K562 (cell line): Measurements from ENCODE around the gene SLAMF6. TPM values are rescaled to one million over a fixed set of nuclear protein-coding genes. Genes with fewer than 3 reads are reported as not detected.
A peak's percentile ranks its signal among the peaks of the same experiment; 100 is the strongest.

Source experiments
- BDP1 ChIP-seq: IDR thresholded peaks from 3 replicates; pipeline ENCODE4 v1.6.1; 2011; ENCODE audit not compliant: insufficient read length, insufficient read depth
- CAMTA2 ChIP-seq: fragments of 250-450 bp; sonication (Bioruptor Pico); conservative IDR thresholded peaks from 2 replicates; pipeline ENCODE4 v1.5.1; 2022
- CREB3L1 ChIP-seq: fragments of 450-650 bp; IDR thresholded peaks from 2 replicates; pipeline ENCODE4 v1.6.1; 2014; ENCODE audit warnings: low read depth, mild to moderate bottlenecking, moderate library complexity, borderline replicate concordance
- CTBP1 ChIP-seq: fragments of 450-650 bp; IDR thresholded peaks from 2 replicates; pipeline ENCODE4 v1.6.1; 2016; ENCODE audit warnings: borderline replicate concordance
- GABPB1 ChIP-seq: sonication (generic); formaldehyde crosslinking; IDR thresholded peaks from 2 replicates; pipeline ENCODE4 v1.8.0; 2022; ENCODE audit warnings: mild to moderate bottlenecking, missing genetic modification reagents
- KAT7 ChIP-seq: sonication (generic); formaldehyde crosslinking; IDR thresholded peaks from 2 replicates; pipeline ENCODE4 v1.8.0; 2022; ENCODE audit warnings: missing genetic modification reagents, mild to moderate bottlenecking, borderline replicate concordance
- KAT8 ChIP-seq: fragments of 450-650 bp; IDR thresholded peaks from 2 replicates; pipeline ENCODE4 v1.6.1; 2016; ENCODE audit warnings: low read depth, mild to moderate bottlenecking
- KDM4B ChIP-seq, 2 experiments: fragments of 450-650 bp in 1 of 2; sonication (generic) in 1 of 2; IDR thresholded peaks; 2 replicates each; pipeline ENCODE4 v1.6.1; 2016 to 2017; ENCODE audit warnings: borderline replicate concordance in 2 of 2, antibody characterized with exemption in 1 of 2, low read depth in 1 of 2, mild to moderate bottlenecking in 1 of 2
- PHF8 ChIP-seq: fragments of 200-600 bp; sonication (generic); IDR thresholded peaks from 2 replicates; pipeline ENCODE4 v1.6.1; 2012; ENCODE audit warnings: mixed run types, mild to moderate bottlenecking, inconsistent platforms, low read length, moderate library complexity, borderline replicate concordance
- PTRF ChIP-seq: fragments of 450-650 bp; IDR thresholded peaks from 2 replicates; pipeline ENCODE4 v1.6.1; 2016; ENCODE audit warnings: mild to moderate bottlenecking, missing genetic modification characterization, missing compliant biosample characterization
- RBM34 ChIP-seq: fragments of 200-400 bp; formaldehyde crosslinking; IDR thresholded peaks from 2 replicates; pipeline ENCODE4 v1.6.1; 2018; ENCODE audit warnings: low read length, borderline replicate concordance; ENCODE audit not compliant: insufficient read depth
- SNIP1 ChIP-seq: fragments of 450-650 bp; IDR thresholded peaks from 2 replicates; pipeline ENCODE4 v1.7.1; 2017; ENCODE audit warnings: low read depth, mild to moderate bottlenecking
- TAF7 ChIP-seq: fragments of 450-650 bp; IDR thresholded peaks from 2 replicates; pipeline ENCODE4 v1.6.1; 2016; ENCODE audit warnings: missing genetic modification characterization, missing compliant biosample characterization
- XRCC5 ChIP-seq: fragments of 200-400 bp; formaldehyde crosslinking; IDR thresholded peaks from 2 replicates; pipeline ENCODE4 v1.6.1; 2017; ENCODE audit warnings: low read depth, mild to moderate bottlenecking, low read length
- ZBTB11 ChIP-seq, 3 experiments: fragments of 200-800 bp in 1 of 3; fragments of 250-450 bp in 1 of 3; fragments of 450-650 bp in 1 of 3; sonication (Bioruptor Pico) in 1 of 3; sonication (Bioruptor generic) in 1 of 3; formaldehyde crosslinking in 1 of 3; IDR thresholded peaks; 2 replicates each; pipeline versions ENCODE4 v1.6.1 to v1.8.0; 2016 to 2022; ENCODE audit warnings: mild to moderate bottlenecking in 2 of 3, missing genetic modification characterization in 2 of 3, missing compliant biosample characterization in 1 of 3, moderate library complexity in 1 of 3
- ZBTB2 ChIP-seq: fragments of 450-650 bp; IDR thresholded peaks from 2 replicates; pipeline ENCODE4 v1.6.1; 2016; ENCODE audit warnings: antibody characterized with exemption
- ZNF121 ChIP-seq: sonication (generic); formaldehyde crosslinking; conservative IDR thresholded peaks from 2 replicates; pipeline ENCODE4 v1.8.0; 2022; ENCODE audit warnings: missing genetic modification reagents
- ZNF644 ChIP-seq: fragments of 200-800 bp; sonication (Bioruptor generic); IDR thresholded peaks from 2 replicates; pipeline ENCODE4 v1.6.1; 2016; ENCODE audit warnings: low read depth, missing genetic modification characterization, missing compliant biosample characterization
- ZNF707 ChIP-seq: fragments of 250-450 bp; sonication (Bioruptor Pico); conservative IDR thresholded peaks from 2 replicates; pipeline ENCODE4 v1.8.0; 2022; ENCODE audit warnings: inconsistent platforms, mild to moderate bottlenecking, moderate library complexity
- ZNF778 ChIP-seq: fragments of 450-650 bp; formaldehyde crosslinking; IDR thresholded peaks from 2 replicates; pipeline ENCODE4 v1.4.0; 2020; ENCODE audit warnings: mild to moderate bottlenecking, moderate library complexity
- polyA plus RNA-seq, 8 experiments: library from polyadenylated mRNA; depleted of rRNA in 4 of 8; stranded (reverse) in 5 of 8; unstranded in 3 of 8; fragments of >200 nt; fragmentation: Nextera tagmentation in 2 of 8; fragmentation: Illumina TruSeq in 1 of 8; extraction: Ambion mirVana in 2 of 8; extraction: Trizol in 1 of 8; gene quantifications; 2 replicates each; pipeline versions ENCODE4 v1.2.1 to v1.2.3, GENCODE V29; 2011 to 2014; ENCODE audit warnings: inconsistent platforms in 1 of 8, missing spikeins in 1 of 8
- total RNA-seq, 7 experiments: library from RNA; depleted of rRNA in 6 of 7; stranded (reverse); fragments of >200 nt in 6 of 7; fragmentation: Illumina TruSeq in 2 of 7; extraction: Trizol in 2 of 7; gene quantifications; 2 replicates each; pipeline versions ENCODE4 v1.2.1 to v1.2.3, GENCODE V29; 2011 to 2021; ENCODE audit warnings: low replicate concordance in 1 of 7

Gene SLAMF6
- total and polyA plus RNA-seq, 9 of the 15 experiments (the other 6 are each of a cell fraction or from before 2014, with no cell fraction given) = 0.56 to 4.8 (median 1.1) TPM

GRCh38 chr1:160548960-160549664, 26.1 kb upstream of the SLAMF6 start (continued):
- TF ChIP-seq ZNF644 (tag) (peak; percentile 93), PHF8 (no peak), KDM4B (IDR thresholded peaks at IDR 0.05; ENCODE audit: borderline replicate concordance in 2 of 2, low read depth in 1 of 2) (0 out of 4 replicates have a peak, but pooled peaks of 1 of the 2 experiments have one; percentile 14), PTRF (tag) (peak; percentile 47; the same call in 1 of the 2 replicates), ZNF778 (no peak), SNIP1 (no peak), CTBP1 (peak; percentile 28; the same call in 1 of the 2 replicates), BDP1 (no peak), GABPB1 (no peak), ZNF707 (no peak), ZBTB11 (CRISPR knock-in tag; IDR thresholded peaks at IDR 0.05) (peak in 1 of 3 experiments; percentile 76; a peak in 2 of 6 replicates), XRCC5 (no peak), CREB3L1 (no peak), TAF7 (0 out of 2 replicates have a peak, but pooled peaks have one; percentile 38), ZBTB2 (no peak), KAT8 (no peak), ZNF121 (CRISPR knock-in tag) (no peak), CAMTA2 (CRISPR knock-in tag) (no peak), KAT7 (no peak), RBM34 (no peak)
